SW480 (cell line): ENCODE data around the gene VAMP2.
A peak's percentile ranks its signal among the peaks of the same experiment; 100 is the strongest.

Source experiments
- DNase-seq: peaks from one replicate; pipeline ENCODE4 v3.0.0-alpha.2; 2016; ENCODE audit warnings: low spot score

Gene VAMP2

GRCh38 chr17:8122924-8123694 is 39.6 kb downstream of the VAMP2 start:
- peak; percentile 58 for DNase-seq

GRCh38 chr17:8122422-8122923 is 40.3 kb downstream of the VAMP2 start:
- peak; percentile 70 for DNase-seq

- DNase-seq = peak; percentile 84
Observed at GRCh38 chr17:8121681-8122421, 40.9 kb downstream of the VAMP2 start.

GRCh38 chr17:8121407-8121680 is 41.4 kb downstream of the VAMP2 start:
- no peak for DNase-seq

GRCh38 chr17:8120520-8121406 is 42.0 kb downstream of the VAMP2 start:
- DNase-seq = peak; percentile 95

- peak; percentile 93 for DNase-seq
Observed at GRCh38 chr17:8119581-8120519, 42.9 kb downstream of the VAMP2 start.

- DNase-seq = peak; percentile 89
Observed at GRCh38 chr17:8118769-8119580, 43.8 kb downstream of the VAMP2 start.

GRCh38 chr17:8117980-8118768 is 44.6 kb downstream of the VAMP2 start, which contains the start of gene ALOXE3:
ALOXE3 (minus strand) TSS chr17:8118514; CDS start chr17:8117990, 524 bp downstream.
- DNase-seq = peak; percentile 97

- DNase-seq = peak; percentile 30
Observed at GRCh38 chr17:8117367-8117979, 45.3 kb downstream of the VAMP2 start.

GRCh38 chr17:8116776-8117175 is 46.0 kb downstream of the VAMP2 start:
- DNase-seq = no peak

GRCh38 chr17:8110907-8111306 is 51.8 kb downstream of the VAMP2 start:
- DNase-seq = no peak

- no peak for DNase-seq
Observed at GRCh38 chr17:8110456-8110804, 52.3 kb downstream of the VAMP2 start.

GRCh38 chr17:8109661-8110455 is 52.9 kb downstream of the VAMP2 start:
- peak; percentile 50 for DNase-seq
